ENCODE data around the gene DDA1. TPM values are rescaled to one million over a fixed set of nuclear protein-coding genes. Genes with fewer than 3 reads are reported as not detected.

DDA1 gene
- total RNA-seq, 1 experiment from 2014 or later, result 87.9 TPM

GRCh38 chr19:17347877-17348276, 38.5 kb downstream of the DDA1 start:
- Histone ChIP-seq H3K4me1 (ENCODE audit: insufficient read depth, low read length) (peaks cover 10% of the 10 kb centered on the region; the same call in 1 of the 2 replicates), H3K4me3 (ENCODE audit: low read length) (no peak overlapping the region), H2AFZ (ENCODE audit: low read length) (no peak overlapping the region), H4K20me1 (ENCODE audit: low read length) (no peaks in the 10 kb centered on the region), H3K36me3 (ENCODE audit: low read depth, low read length) (no peaks in the 10 kb centered on the region), H3K4me2 (ENCODE audit: low read length) (no peak overlapping the region), H3K9ac (ENCODE audit: low read length) (no peak overlapping the region), H3K79me2 (ENCODE audit: low read length) (no peaks in the 10 kb centered on the region), H3K27me3 (ENCODE audit: low read length) (no peaks in the 10 kb centered on the region), H3K27ac (ENCODE audit: low read length) (no peak overlapping the region), H3K9me3 (ENCODE audit: low read length) (no peaks in the 10 kb centered on the region), H3F3A (ENCODE audit: low read length, unreplicated experiment) (no peaks in the 10 kb centered on the region), H3K9me2 (replicated peaks; ENCODE audit: low read length) (no peaks in the 10 kb centered on the region)
- ChIA-PET CTCF (no interaction called here), POLR2A (ENCODE audit: unreplicated experiment) (no interaction called here)
- intact Hi-C loops (cut with micrococcal nuclease), result no loop called here
- no TSS peak for BruUV-seq (replicated peaks)
- TF ChIP-seq EZH2 (IDR thresholded peaks at IDR 0.05; ENCODE audit: low read length, unreplicated experiment) (no peak), CTCF (conservative IDR thresholded peaks at IDR 0.05; ENCODE audit: low read depth, low read length) (no peak), EZH2phosphoT487 (IDR thresholded peaks at IDR 0.05; ENCODE audit: borderline replicate concordance, low read length) (no peak)
- no peak for DNase-seq
- ATAC-seq, result no peak

GRCh38 chr19:17348700-17349099, 39.3 kb downstream of the DDA1 start:
- H3K27ac ChIP-seq (ENCODE audit: low read length), result no peak overlapping the region
- intact Hi-C loops (cut with micrococcal nuclease), result no loop called here
- H3K27me3 ChIP-seq (ENCODE audit: low read length), result no peaks in the 10 kb centered on the region
- peak overlapping the region; percentile 78 for H3K4me2 ChIP-seq (ENCODE audit: low read length)
- DNase-seq (peak; percentile 78), ATAC-seq (peak; percentile 74)
- CTCF ChIA-PET, result no interaction called here
- TF ChIP-seq EZH2 (IDR thresholded peaks at IDR 0.05; ENCODE audit: low read length, unreplicated experiment) (no peak), CTCF (conservative IDR thresholded peaks at IDR 0.05; ENCODE audit: low read depth, low read length) (no peak), EZH2phosphoT487 (IDR thresholded peaks at IDR 0.05; ENCODE audit: borderline replicate concordance, low read length) (no peak)
- POLR2A ChIA-PET (ENCODE audit: unreplicated experiment), result no interaction called here
- H3K4me3 ChIP-seq (ENCODE audit: low read length), result peak overlapping the region; percentile 47; the same call in 1 of the 2 replicates
- BruUV-seq (replicated peaks), result no TSS peak
- no peak overlapping the region for H3K9ac ChIP-seq (ENCODE audit: low read length)
- peaks cover 10% of the 10 kb centered on the region; the same call in 1 of the 2 replicates for H3K4me1 ChIP-seq (ENCODE audit: insufficient read depth, low read length)
- H4K20me1 ChIP-seq (ENCODE audit: low read length), result no peaks in the 10 kb centered on the region
- H3K36me3 ChIP-seq (ENCODE audit: low read depth, low read length), result no peaks in the 10 kb centered on the region
- no peaks in the 10 kb centered on the region for H3K79me2 ChIP-seq (ENCODE audit: low read length)
- H2AFZ ChIP-seq (ENCODE audit: low read length), result peak overlapping the region; percentile 79
- no peaks in the 10 kb centered on the region for H3K9me2 ChIP-seq (replicated peaks; ENCODE audit: low read length)
- no peaks in the 10 kb centered on the region for H3K9me3 ChIP-seq (ENCODE audit: low read length)
- no peaks in the 10 kb centered on the region for H3F3A ChIP-seq (ENCODE audit: low read length, unreplicated experiment)

DNA sequence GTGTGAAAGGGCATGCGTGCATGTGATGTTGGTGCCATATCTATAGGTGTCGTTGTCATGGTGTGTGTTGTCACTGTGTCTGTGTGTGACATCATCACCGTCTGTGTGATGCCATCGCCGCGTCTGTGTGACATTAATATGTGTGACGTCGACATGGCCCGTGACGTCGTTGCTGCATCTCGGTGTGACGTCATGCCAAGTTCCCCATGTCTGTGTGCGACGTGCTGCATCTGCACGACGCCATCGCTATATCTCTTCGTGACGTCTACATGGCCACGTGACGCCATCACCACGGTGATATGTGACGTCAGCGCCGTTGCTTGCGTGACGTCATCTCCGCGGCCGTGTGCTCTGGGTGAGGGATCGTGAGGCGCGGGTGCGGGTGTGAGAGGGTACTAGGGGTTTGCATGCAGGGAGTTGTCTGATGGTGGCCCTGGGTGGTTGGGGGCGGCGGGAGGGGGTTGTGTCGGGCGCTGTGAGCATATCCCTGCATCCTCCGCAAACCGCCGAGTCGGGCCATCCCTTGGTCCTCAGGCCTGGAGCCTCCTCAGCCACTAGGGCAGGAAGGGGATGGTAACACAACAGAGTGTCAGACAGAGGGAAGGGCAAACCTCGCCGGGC, 42.6 kb downstream of the DDA1 start:
- H4K20me1 ChIP-seq (ENCODE audit: low read length), result no peaks in the 10 kb centered on the region
- no peak overlapping the region for H3K9ac ChIP-seq (ENCODE audit: low read length)
- TF ChIP-seq EZH2phosphoT487 (IDR thresholded peaks at IDR 0.05; ENCODE audit: borderline replicate concordance, low read length), result no peak
- no peak for TF ChIP-seq EZH2 (IDR thresholded peaks at IDR 0.05; ENCODE audit: low read length, unreplicated experiment)
- TF ChIP-seq CTCF (conservative IDR thresholded peaks at IDR 0.05; ENCODE audit: low read depth, low read length), result no peak
- H3K9me2 ChIP-seq (replicated peaks; ENCODE audit: low read length), result no peaks in the 10 kb centered on the region
- intact Hi-C loops (cut with micrococcal nuclease), result no loop called here
- ChIA-PET CTCF (no interaction called here), POLR2A (ENCODE audit: unreplicated experiment) (no interaction called here)
- no peaks in the 10 kb centered on the region for H3K79me2 ChIP-seq (ENCODE audit: low read length)
- no peak for ATAC-seq
- no peaks in the 10 kb centered on the region for H3K9me3 ChIP-seq (ENCODE audit: low read length)
- no peak overlapping the region for H3K4me3 ChIP-seq (ENCODE audit: low read length)
- no TSS peak for BruUV-seq (replicated peaks)
- H3K27ac ChIP-seq (ENCODE audit: low read length), result no peak overlapping the region
- no peaks in the 10 kb centered on the region for H3K36me3 ChIP-seq (ENCODE audit: low read depth, low read length)
- H3K4me1 ChIP-seq (ENCODE audit: insufficient read depth, low read length), result peaks cover 10% of the 10 kb centered on the region; the same call in 1 of the 2 replicates
- DNase-seq, result no peak
- H2AFZ ChIP-seq (ENCODE audit: low read length), result no peak overlapping the region
- H3K27me3 ChIP-seq (ENCODE audit: low read length), result no peaks in the 10 kb centered on the region
- H3K4me2 ChIP-seq (ENCODE audit: low read length), result no peak overlapping the region
- no peaks in the 10 kb centered on the region for H3F3A ChIP-seq (ENCODE audit: low read length, unreplicated experiment)
